Activated CD4-positive, alpha-beta T cell treated with anti-CD3 and anti-CD28 coated beads, Interleukin-2, amount 10 ng/mL, durations not matched to agents 24 days and 14 days (primary cell): ENCODE results near the gene GGACT. TPM values are rescaled to one million over a fixed set of nuclear protein-coding genes. Genes with fewer than 3 reads are reported as not detected.
"Not testable (repeated sequence)": the region's sequence is repeated elsewhere in the genome, so short reads cannot be mapped to it uniquely, and the experiment has no call there.

ENCODE experiments used
- DNase-seq: peaks from one replicate; pipeline ENCODE4 v3.0.0; 2022
- H3K27ac Mint-ChIP-seq: one replicate; pipeline ENCODE4 v1.8.0; 2022; ENCODE audit warnings: mild to moderate bottlenecking, mixed read lengths
- H3K27me3 Mint-ChIP-seq: one replicate; pipeline ENCODE4 v1.8.0; 2022; ENCODE audit warnings: mixed read lengths
- H3K36me3 Mint-ChIP-seq: one replicate; pipeline ENCODE4 v1.8.0; 2022; ENCODE audit warnings: low read depth, mild to moderate bottlenecking, mixed read lengths
- H3K4me1 Mint-ChIP-seq: one replicate; pipeline ENCODE4 v1.8.0; 2021; ENCODE audit warnings: mixed read lengths
- H3K4me3 Mint-ChIP-seq: one replicate; pipeline ENCODE4 v1.8.0; 2022; ENCODE audit warnings: mild to moderate bottlenecking, moderate library complexity, mixed read lengths
- H3K9me3 Mint-ChIP-seq: one replicate; pipeline ENCODE4 v1.8.0; 2021; ENCODE audit warnings: mixed read lengths
- intact Hi-C: fragments of 100-400 bp; cut with micrococcal nuclease; formaldehyde crosslinking; loops from one replicate; pipeline ENCODE4 v1.15.1; 2023
- total RNA-seq: library from RNA; stranded (reverse); gene quantifications from 2 replicates; pipeline ENCODE4 v1.2.3, GENCODE V29; 2022

GGACT gene
- total RNA-seq, 1 donor from 2014 or later: 4.4 TPM

DNA sequence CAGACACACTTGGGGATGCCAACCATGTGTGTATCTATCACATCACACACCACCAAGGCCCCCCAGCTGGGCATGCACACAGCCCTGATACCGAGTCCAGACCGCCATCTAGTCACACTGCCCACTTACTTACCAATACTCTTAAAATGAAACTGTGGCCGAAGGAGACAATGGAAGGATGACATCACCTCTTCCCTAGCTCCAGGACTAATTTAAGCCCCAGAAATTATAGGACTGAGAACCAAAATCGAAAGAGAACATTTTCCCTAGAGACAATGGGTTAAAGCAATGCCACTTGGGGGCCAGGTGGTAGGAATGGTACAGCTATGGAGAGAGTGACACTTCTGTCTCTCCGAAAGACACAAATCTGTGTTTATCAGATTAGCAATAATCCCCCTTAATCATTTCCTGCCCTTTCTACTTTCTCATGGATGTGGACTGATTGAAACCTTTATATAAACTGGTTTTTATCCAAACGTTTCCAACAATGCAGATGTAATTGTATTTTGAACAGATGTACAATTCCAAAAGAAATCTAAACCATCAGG is 663 bp upstream of the GGACT start:
- H3K27me3 Mint-ChIP-seq: no peaks in the 10 kb centered on the region
- DNase-seq: no peak
- no peaks in the 10 kb centered on the region for H3K36me3 Mint-ChIP-seq

GRCh38 chr13:100584896-100585295 is 3.7 kb downstream of the GGACT start:
- H3K27me3 Mint-ChIP-seq: no peaks in the 10 kb centered on the region
- H3K27ac Mint-ChIP-seq: peak overlapping the region; percentile 17
- intact Hi-C loops: loop anchor here (1.0 to 10.0 kb wide), 3 partner anchors 27 to 1810 kb away; no protein-coding TSS in a partner anchor
- H3K4me3 Mint-ChIP-seq: peak overlapping the region; percentile 54
- H3K9me3 Mint-ChIP-seq: peaks cover 14% of the 10 kb centered on the region
- H3K36me3 Mint-ChIP-seq: peaks cover 22% of the 10 kb centered on the region
- peak; percentile 73 for DNase-seq
- H3K4me1 Mint-ChIP-seq: peaks cover 57% of the 10 kb centered on the region

More for the DNA sequence above, 663 bp upstream of the GGACT start:
- H3K9me3 Mint-ChIP-seq: peaks cover 8% of the 10 kb centered on the region
- H3K4me3 Mint-ChIP-seq: peak overlapping the region; percentile 81
- peak overlapping the region; percentile 96 for H3K27ac Mint-ChIP-seq
- peaks cover 41% of the 10 kb centered on the region for H3K4me1 Mint-ChIP-seq
- intact Hi-C loops: loop anchor here (2.0 to 10.0 kb wide), 3 partner anchors 16 to 1806 kb away; no protein-coding TSS in a partner anchor

DNA sequence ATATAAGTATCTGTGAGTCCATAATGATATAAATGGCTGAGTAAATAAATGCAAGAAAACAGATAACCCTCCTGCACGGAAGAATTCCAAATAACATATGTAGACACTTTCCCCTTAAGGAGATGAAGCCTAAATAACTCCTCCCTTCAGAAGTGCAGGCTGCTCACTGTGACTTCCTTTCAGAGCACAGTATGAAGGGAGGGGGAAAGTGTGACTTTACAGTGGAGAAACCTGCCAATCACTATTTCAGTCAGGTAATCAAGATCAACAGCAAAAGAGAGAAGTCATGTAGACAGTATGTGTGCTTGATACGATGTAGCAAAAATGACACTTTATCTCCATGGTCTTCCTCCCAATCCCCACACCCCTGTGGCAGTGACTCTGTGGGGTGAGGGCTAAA is 7.1 kb downstream of the GGACT start:
- intact Hi-C loops: loop anchor here (10.0 kb wide), 2 partner anchors 1087 to 1813 kb away; no protein-coding TSS in a partner anchor
- Mint-ChIP-seq H3K27me3 (no peaks in the 10 kb centered on the region), H3K27ac (no peak overlapping the region)

GRCh38 chr13:100581030-100581429 is 7.6 kb downstream of the GGACT start:
- peaks cover 6% of the 10 kb centered on the region for H3K9me3 Mint-ChIP-seq
- intact Hi-C loops: loop anchor here (10.0 kb wide), 2 partner anchors 1086 to 1814 kb away; no protein-coding TSS in a partner anchor
- peaks cover 33% of the 10 kb centered on the region for H3K4me1 Mint-ChIP-seq
- H3K27ac Mint-ChIP-seq: peak overlapping the region; percentile 52
- no peaks in the 10 kb centered on the region for H3K27me3 Mint-ChIP-seq
- DNase-seq: no peak
- H3K4me3 Mint-ChIP-seq: peak overlapping the region; percentile 24
- H3K36me3 Mint-ChIP-seq: peaks cover 31% of the 10 kb centered on the region

More for the DNA sequence above, 7.1 kb downstream of the GGACT start:
- H3K4me1 Mint-ChIP-seq: peaks cover 37% of the 10 kb centered on the region
- DNase-seq: peak; percentile 65
- peaks cover 6% of the 10 kb centered on the region for H3K9me3 Mint-ChIP-seq
- peaks cover 30% of the 10 kb centered on the region for H3K36me3 Mint-ChIP-seq
- peak overlapping the region; percentile 24 for H3K4me3 Mint-ChIP-seq

GRCh38 chr13:100580045-100580444 is 8.5 kb downstream of the GGACT start:
- H3K27me3 Mint-ChIP-seq: no peaks in the 10 kb centered on the region
- intact Hi-C loops: loop anchor here (10.0 kb wide), 2 partner anchors 1085 to 1815 kb away; no protein-coding TSS in a partner anchor
- H3K27ac Mint-ChIP-seq: no peak overlapping the region
- no peak overlapping the region for H3K4me3 Mint-ChIP-seq
- peaks cover 30% of the 10 kb centered on the region for H3K4me1 Mint-ChIP-seq
- peaks cover 32% of the 10 kb centered on the region for H3K36me3 Mint-ChIP-seq
- H3K9me3 Mint-ChIP-seq: peaks cover 6% of the 10 kb centered on the region
- DNase-seq: no peak

DNA sequence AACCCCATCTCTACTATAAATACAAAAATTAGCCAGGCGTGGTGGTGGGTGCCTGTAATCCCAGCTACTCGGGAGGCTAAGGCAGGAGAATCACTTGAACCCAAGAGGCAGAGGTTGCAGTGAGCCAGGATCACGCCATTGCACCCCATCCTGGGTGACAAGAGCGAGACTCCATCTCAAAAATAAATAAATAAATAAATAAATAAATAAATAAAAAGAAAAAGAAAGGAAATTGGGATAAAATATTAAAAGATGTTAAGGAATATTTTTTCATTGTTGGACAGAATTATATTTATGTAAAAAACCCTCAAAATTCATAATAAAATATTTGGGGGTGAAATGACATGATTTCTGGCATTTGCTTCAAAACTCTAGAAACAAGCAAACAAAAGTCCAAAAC is 11.3 kb downstream of the GGACT start:
- H3K27ac Mint-ChIP-seq, DNase-seq, H3K27me3 Mint-ChIP-seq, H3K9me3 Mint-ChIP-seq, H3K4me3 Mint-ChIP-seq, intact Hi-C loops: not testable (repeated sequence)
- Mint-ChIP-seq H3K4me1 (peaks cover 35% of the 10 kb centered on the region), H3K36me3 (peaks cover 26% of the 10 kb centered on the region)

- H3K4me3 Mint-ChIP-seq: no peak overlapping the region
- H3K27ac Mint-ChIP-seq: no peak overlapping the region
- peaks cover 6% of the 10 kb centered on the region for H3K36me3 Mint-ChIP-seq
- peak; percentile 92 for DNase-seq
- H3K27me3 Mint-ChIP-seq: no peaks in the 10 kb centered on the region
- H3K4me1 Mint-ChIP-seq: peaks cover 19% of the 10 kb centered on the region
- no peaks in the 10 kb centered on the region for H3K9me3 Mint-ChIP-seq
- intact Hi-C loops: loop anchor here (1.0 to 2.0 kb wide), 3 partner anchors 16 to 554 kb away; partner anchors contain the start of genes GGACT and TMTC4
These were observed 15.5 kb downstream of the GGACT start for GRCh38 chr13:100573121-100573520.

GRCh38 chr13:100566543-100566942 is 22.0 kb downstream of the GGACT start:
- intact Hi-C loops: no loop called here
- no peak for DNase-seq
- H3K4me3 Mint-ChIP-seq: no peak overlapping the region
- no peaks in the 10 kb centered on the region for H3K27me3 Mint-ChIP-seq
- no peak overlapping the region for H3K27ac Mint-ChIP-seq
- peaks cover 2% of the 10 kb centered on the region for H3K4me1 Mint-ChIP-seq
- H3K36me3 Mint-ChIP-seq: no peaks in the 10 kb centered on the region
- H3K9me3 Mint-ChIP-seq: no peaks in the 10 kb centered on the region

GRCh38 chr13:100565286-100565685 is 23.3 kb downstream of the GGACT start:
- H3K4me3 Mint-ChIP-seq: no peak overlapping the region
- no peaks in the 10 kb centered on the region for H3K36me3 Mint-ChIP-seq
- H3K9me3 Mint-ChIP-seq: no peaks in the 10 kb centered on the region
- no peak overlapping the region for H3K27ac Mint-ChIP-seq
- no peak for DNase-seq
- intact Hi-C loops: no loop called here
- H3K27me3 Mint-ChIP-seq: no peaks in the 10 kb centered on the region
- H3K4me1 Mint-ChIP-seq: peaks cover 2% of the 10 kb centered on the region

GRCh38 chr13:100564444-100565223 is 24.0 kb downstream of the GGACT start:
- Mint-ChIP-seq H3K4me1 (peaks cover 2% of the 10 kb centered on the region), H3K27me3 (no peaks in the 10 kb centered on the region), H3K36me3 (no peaks in the 10 kb centered on the region), H3K27ac (no peak overlapping the region), H3K9me3 (no peaks in the 10 kb centered on the region), H3K4me3 (no peak overlapping the region)
- DNase-seq: no peak
- intact Hi-C loops: no loop called here

GRCh38 chr13:100563779-100564178 is 24.8 kb downstream of the GGACT start:
- no peaks in the 10 kb centered on the region for H3K9me3 Mint-ChIP-seq
- intact Hi-C loops: no loop called here
- no peaks in the 10 kb centered on the region for H3K36me3 Mint-ChIP-seq
- no peak overlapping the region for H3K4me3 Mint-ChIP-seq
- no peak for DNase-seq
- H3K4me1 Mint-ChIP-seq: peaks cover 2% of the 10 kb centered on the region
- H3K27ac Mint-ChIP-seq: no peak overlapping the region
- H3K27me3 Mint-ChIP-seq: no peaks in the 10 kb centered on the region

DNA sequence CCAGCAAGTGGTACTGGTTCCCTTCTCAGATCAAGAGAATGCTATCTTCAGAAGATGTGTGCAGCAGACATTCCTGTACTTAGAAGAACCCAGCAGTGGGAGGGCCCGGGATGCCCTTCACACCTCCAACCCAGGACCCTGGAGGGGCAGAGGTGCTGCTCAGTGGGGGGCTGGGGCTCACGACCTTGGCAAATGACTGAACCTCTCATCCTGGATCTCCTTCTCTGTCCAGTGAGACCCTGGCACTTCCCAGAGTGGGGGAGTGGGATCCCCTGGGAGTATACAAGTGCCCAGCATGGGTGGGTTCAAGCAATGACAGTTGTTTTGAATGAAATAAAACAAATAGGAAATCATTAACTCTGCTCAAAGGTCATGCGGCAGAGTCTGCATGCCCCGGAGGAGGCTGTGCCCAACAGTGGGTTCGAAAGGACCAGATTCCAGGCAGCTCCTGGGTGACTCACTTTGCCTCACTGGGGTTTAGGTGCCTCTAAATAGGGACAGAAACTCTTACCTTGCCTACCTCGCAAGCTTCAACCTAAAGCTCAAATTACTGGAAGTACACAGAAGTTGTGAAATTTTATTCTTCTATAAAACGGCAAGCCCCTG is 26.9 kb downstream of the GGACT start:
- no peak overlapping the region for H3K27ac Mint-ChIP-seq
- H3K4me1 Mint-ChIP-seq: peaks cover 2% of the 10 kb centered on the region
- H3K4me3 Mint-ChIP-seq: no peak overlapping the region
- intact Hi-C loops: no loop called here
- no peaks in the 10 kb centered on the region for H3K9me3 Mint-ChIP-seq
- H3K36me3 Mint-ChIP-seq: no peaks in the 10 kb centered on the region
- peaks cover 3% of the 10 kb centered on the region for H3K27me3 Mint-ChIP-seq
- DNase-seq: no peak

- no peak overlapping the region for H3K4me3 Mint-ChIP-seq
- H3K4me1 Mint-ChIP-seq: peaks cover 2% of the 10 kb centered on the region
- intact Hi-C loops: no loop called here
- peaks cover 3% of the 10 kb centered on the region for H3K27me3 Mint-ChIP-seq
- no peak for DNase-seq
- no peak overlapping the region for H3K27ac Mint-ChIP-seq
- no peaks in the 10 kb centered on the region for H3K9me3 Mint-ChIP-seq
- no peaks in the 10 kb centered on the region for H3K36me3 Mint-ChIP-seq
These were observed 27.5 kb downstream of the GGACT start for GRCh38 chr13:100561158-100561499.
